ENCODE data around the gene RAB8A.
A peak's percentile ranks its signal among the peaks of the same experiment; 100 is the strongest.

RAB8A gene

DNA sequence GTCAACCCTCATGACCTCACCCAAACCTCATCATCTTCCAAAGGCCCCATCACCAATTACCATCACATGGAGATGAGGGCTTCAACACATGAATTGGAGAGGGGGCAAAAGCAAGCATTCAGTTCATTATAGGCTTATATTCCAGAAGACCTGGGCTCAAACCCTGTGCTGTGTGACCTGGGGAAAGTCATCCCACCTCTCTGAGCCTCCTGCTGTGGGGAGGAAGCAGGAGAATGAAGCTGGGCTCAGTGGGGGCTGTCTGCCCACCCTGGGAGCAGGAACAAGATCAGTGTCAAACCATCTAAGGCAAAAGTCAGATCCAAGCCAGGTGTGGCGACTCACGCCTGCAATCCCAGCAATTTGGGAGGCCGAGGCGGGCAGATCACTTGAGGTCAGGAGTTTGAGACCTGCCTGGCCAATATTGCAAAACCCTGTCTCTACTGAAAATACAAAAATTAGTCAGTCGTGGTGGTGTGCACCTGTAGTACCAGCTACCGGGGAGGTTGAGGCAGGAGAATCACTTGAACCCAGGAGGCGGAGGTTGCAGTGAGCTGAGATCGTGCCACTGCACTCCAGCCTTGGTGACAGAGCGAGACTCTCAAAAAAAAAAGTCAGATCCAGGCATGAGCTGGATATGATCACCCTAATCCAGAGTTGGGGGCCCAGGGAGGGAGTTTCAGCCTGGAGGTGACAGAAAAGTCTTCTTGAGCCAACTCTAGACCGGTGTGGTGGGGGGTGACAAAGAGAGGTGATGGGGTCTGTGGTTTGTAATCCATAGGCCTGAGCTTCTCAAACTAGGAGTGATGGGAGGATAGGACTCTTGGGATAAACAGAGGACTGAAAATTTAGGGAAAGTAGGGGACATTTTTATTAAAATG, 37.0 kb upstream of the RAB8A start:
- DNase-seq (ENCODE audit: low spot score) (no peak), ATAC-seq (ENCODE audit: low read depth) (no peak)
- Histone ChIP-seq H3K36me3 (ENCODE audit: low read depth) (peaks cover 42% of the 10 kb centered on the region), H3K27me3 (ENCODE audit: insufficient read depth, poor library complexity, severe bottlenecking) (no peaks in the 10 kb centered on the region), H3K27ac (ENCODE audit: poor library complexity, severe bottlenecking) (peak overlapping the region; percentile 99), H3K4me3 (ENCODE audit: severe bottlenecking) (no peak overlapping the region), H3K4me1 (ENCODE audit: insufficient read depth, poor library complexity, severe bottlenecking) (peaks cover 24% of the 10 kb centered on the region), H3K9me3 (ENCODE audit: severe bottlenecking) (no peaks in the 10 kb centered on the region)
- TF ChIP-seq, protein P1, sequence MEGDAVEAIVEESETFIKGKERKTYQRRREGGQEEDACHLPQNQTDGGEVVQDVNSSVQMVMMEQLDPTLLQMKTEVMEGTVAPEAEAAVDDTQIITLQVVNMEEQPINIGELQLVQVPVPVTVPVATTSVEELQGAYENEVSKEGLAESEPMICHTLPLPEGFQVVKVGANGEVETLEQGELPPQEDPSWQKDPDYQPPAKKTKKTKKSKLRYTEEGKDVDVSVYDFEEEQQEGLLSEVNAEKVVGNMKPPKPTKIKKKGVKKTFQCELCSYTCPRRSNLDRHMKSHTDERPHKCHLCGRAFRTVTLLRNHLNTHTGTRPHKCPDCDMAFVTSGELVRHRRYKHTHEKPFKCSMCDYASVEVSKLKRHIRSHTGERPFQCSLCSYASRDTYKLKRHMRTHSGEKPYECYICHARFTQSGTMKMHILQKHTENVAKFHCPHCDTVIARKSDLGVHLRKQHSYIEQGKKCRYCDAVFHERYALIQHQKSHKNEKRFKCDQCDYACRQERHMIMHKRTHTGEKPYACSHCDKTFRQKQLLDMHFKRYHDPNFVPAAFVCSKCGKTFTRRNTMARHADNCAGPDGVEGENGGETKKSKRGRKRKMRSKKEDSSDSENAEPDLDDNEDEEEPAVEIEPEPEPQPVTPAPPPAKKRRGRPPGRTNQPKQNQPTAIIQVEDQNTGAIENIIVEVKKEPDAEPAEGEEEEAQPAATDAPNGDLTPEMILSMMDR (IDR thresholded peaks at IDR 0.05; ENCODE audit: poor library complexity, severe bottlenecking), result no peak

DNA sequence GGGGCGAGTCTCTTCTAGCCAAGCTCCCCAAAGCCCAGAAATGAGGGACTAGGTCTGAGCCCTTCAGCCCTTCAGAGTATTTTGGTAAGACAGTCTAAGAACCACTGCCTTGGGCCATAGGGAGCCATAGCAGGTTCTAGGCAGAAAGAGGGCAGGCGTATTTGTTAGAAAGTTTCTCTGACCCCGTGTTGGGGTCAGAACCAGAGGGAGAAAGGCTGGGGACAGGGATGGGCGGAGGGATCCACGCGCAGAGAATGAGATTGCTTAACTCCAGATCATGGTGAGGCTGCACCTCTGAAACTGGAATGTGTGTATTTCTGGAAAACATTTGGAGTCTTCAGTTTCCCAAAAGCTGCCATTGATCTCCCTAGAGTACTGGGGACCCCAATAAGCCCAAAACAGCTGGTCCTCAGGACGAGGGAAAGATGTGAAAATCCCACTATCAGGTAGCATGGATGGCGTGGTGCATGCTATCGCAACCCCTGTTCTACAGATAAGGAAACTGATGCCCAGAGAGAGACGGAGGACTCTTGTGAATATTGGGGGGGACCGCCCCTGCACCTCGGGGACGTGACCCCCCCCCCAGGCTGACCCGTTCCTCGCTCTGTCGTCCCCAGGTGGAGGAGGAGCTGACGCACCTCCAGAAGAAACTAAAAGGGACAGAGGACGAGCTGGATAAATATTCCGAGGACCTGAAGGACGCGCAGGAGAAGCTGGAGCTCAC, 36.1 kb upstream of the RAB8A start:
- H3K36me3 ChIP-seq (ENCODE audit: low read depth), result peaks cover 51% of the 10 kb centered on the region
- DNase-seq (ENCODE audit: low spot score) (no peak), ATAC-seq (ENCODE audit: low read depth) (no peak; the same call in 2 of the 3 replicates)
- H3K4me1 ChIP-seq (ENCODE audit: insufficient read depth, poor library complexity, severe bottlenecking), result peaks cover 25% of the 10 kb centered on the region
- H3K27ac ChIP-seq (ENCODE audit: poor library complexity, severe bottlenecking), result peak overlapping the region; percentile 99
- peak overlapping the region; percentile 96 for H3K4me3 ChIP-seq (ENCODE audit: severe bottlenecking)
- TF ChIP-seq, protein P1 (IDR thresholded peaks at IDR 0.05; ENCODE audit: poor library complexity, severe bottlenecking), result no peak
- no peaks in the 10 kb centered on the region for H3K9me3 ChIP-seq (ENCODE audit: severe bottlenecking)
- H3K27me3 ChIP-seq (ENCODE audit: insufficient read depth, poor library complexity, severe bottlenecking), result no peaks in the 10 kb centered on the region

DNA sequence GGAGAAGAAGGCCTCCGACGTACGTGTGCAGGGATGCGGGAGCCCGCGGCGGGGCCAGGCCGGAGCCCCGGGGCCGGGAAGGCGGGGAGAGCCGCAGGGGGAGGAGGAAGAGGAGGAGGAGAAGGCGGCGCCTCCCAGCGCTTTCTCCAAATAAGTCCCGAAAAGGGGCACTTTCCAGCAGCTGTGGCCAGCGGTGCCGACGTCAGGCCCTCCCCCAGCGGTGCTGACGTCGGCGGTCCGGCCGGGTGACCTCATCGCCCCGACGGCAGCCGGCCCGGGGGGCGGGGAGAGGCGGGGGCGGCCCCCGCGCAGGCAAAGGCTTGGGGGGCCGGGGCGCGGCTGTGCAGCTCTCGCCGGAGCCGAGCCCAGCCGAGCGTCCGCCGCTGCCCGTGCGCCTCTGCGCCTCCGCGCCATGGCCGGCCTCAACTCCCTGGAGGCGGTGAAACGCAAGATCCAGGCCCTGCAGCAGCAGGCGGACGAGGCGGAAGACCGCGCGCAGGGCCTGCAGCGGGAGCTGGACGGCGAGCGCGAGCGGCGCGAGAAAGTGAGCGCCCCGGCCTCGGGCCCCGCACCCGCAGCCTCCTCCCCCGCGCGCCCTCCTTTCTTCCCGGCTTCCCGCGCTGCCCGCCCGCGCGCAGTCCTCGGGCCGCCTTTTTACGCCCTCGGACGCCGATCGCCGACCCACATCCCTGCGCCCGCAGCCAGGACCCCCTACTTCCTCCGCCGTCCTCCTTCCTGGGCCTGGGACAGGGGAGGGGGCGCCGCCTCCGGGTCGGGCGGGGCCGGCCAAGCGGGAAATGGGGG, 35.3 kb upstream of the RAB8A start, which contains the start of gene TPM4:
Gene TPM4 (plus strand): TSS at position 342 of the 804 bp plus-strand sequence. CDS start 71 bp downstream, at position 413.
- Histone ChIP-seq H3K36me3 (ENCODE audit: low read depth) (peaks cover 51% of the 10 kb centered on the region), H3K4me3 (ENCODE audit: severe bottlenecking) (peak within 1 kb of the TSS; percentile 96), H3K27ac (ENCODE audit: poor library complexity, severe bottlenecking) (peak within 1 kb of the TSS; percentile 99), H3K27me3 (ENCODE audit: insufficient read depth, poor library complexity, severe bottlenecking) (no peaks in the 10 kb centered on the region), H3K9me3 (ENCODE audit: severe bottlenecking) (no peaks in the 10 kb centered on the region), H3K4me1 (ENCODE audit: insufficient read depth, poor library complexity, severe bottlenecking) (peaks cover 17% of the 10 kb centered on the region)
- peak; percentile 93 for DNase-seq (ENCODE audit: low spot score)
- ATAC-seq (ENCODE audit: low read depth), result peak; percentile 57
- TF ChIP-seq, protein P1 (IDR thresholded peaks at IDR 0.05; ENCODE audit: poor library complexity, severe bottlenecking), result no peak

DNA sequence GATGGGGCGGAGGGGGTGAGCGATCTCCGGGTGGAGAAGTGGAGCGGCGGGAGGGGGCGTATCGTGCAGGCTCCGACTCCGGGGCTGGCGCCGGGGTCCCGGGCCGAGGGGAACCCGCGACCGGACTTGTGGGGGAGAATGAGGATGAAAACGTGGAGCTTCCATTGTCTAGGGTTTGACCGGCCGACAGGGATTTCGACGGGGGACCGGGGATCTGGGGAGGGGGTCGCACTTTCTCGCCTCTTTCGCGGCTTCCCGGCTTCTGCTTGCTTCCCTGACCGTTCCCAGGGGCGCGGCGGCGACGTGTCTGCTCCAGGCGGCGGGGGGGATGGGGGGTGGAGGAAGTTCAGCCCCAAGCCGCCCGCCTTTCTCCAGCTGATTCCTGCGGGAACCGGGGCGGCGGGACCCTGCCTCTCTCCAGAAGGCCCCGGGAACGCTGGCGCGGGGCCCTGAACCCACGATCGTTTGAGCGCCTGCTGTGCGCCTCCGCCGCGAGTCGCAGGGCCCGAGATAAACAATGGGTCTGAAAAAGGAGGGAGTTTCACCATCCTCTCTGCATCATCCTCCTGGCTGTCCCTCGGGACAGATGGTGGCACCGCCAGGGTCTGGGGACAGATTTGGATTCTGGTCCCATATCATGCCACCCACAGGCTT, 34.6 kb upstream of the RAB8A start:
- peak overlapping the region; percentile 99 for H3K27ac ChIP-seq (ENCODE audit: poor library complexity, severe bottlenecking)
- ATAC-seq (ENCODE audit: low read depth), result no peak
- H3K27me3 ChIP-seq (ENCODE audit: insufficient read depth, poor library complexity, severe bottlenecking), result no peaks in the 10 kb centered on the region
- DNase-seq (ENCODE audit: low spot score), result no peak
- H3K4me3 ChIP-seq (ENCODE audit: severe bottlenecking), result peak overlapping the region; percentile 96
- peaks cover 16% of the 10 kb centered on the region for H3K4me1 ChIP-seq (ENCODE audit: insufficient read depth, poor library complexity, severe bottlenecking)
- TF ChIP-seq, protein P1 (IDR thresholded peaks at IDR 0.05; ENCODE audit: poor library complexity, severe bottlenecking), result no peak
- H3K36me3 ChIP-seq (ENCODE audit: low read depth), result peaks cover 54% of the 10 kb centered on the region
- no peaks in the 10 kb centered on the region for H3K9me3 ChIP-seq (ENCODE audit: severe bottlenecking)
